ENCODE measurements around the gene S1PR2.

DNA sequence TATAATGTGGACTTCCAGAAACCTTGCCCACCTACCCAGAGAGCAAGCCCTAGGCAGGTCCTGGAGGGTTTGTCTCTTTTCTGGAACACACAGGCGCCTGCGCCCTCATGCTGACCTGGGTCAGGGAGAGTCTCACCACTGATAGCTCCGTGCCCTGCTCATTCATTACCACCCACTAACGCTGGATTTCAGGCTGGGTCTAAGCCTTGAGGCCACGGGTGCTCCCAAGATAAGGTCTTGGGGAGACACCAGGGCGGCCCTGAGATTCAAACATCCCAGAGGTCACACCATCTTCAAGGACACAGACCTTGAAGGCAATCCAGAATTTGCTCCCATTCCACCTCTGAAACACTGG is 5.1 kb downstream of the S1PR2 start:
- TF ChIP-seq POU6F1 (CRISPR knock-in tag; IDR thresholded peaks at IDR 0.05; ENCODE audit: borderline replicate concordance, low read depth) (no peak), ESRRG (CRISPR knock-in tag; IDR thresholded peaks at IDR 0.05) (no peak), CSDC2 (CRISPR knock-in tag; IDR thresholded peaks at IDR 0.05) (no peak), RARB (CRISPR knock-in tag; IDR thresholded peaks at IDR 0.05) (no peak), ZFP30 (CRISPR knock-in tag; IDR thresholded peaks at IDR 0.05) (no peak), TCF4 (CRISPR knock-in tag; IDR thresholded peaks at IDR 0.05; ENCODE audit: borderline replicate concordance) (no peak), TSHZ2 (CRISPR knock-in tag; IDR thresholded peaks at IDR 0.05) (no peak), ZC3H10 (CRISPR knock-in tag; IDR thresholded peaks at IDR 0.05) (no peak), ARNTL (CRISPR knock-in tag; IDR thresholded peaks at IDR 0.05; ENCODE audit: borderline replicate concordance, low read depth) (no peak)
- TF ChIP-seq, protein P1, sequence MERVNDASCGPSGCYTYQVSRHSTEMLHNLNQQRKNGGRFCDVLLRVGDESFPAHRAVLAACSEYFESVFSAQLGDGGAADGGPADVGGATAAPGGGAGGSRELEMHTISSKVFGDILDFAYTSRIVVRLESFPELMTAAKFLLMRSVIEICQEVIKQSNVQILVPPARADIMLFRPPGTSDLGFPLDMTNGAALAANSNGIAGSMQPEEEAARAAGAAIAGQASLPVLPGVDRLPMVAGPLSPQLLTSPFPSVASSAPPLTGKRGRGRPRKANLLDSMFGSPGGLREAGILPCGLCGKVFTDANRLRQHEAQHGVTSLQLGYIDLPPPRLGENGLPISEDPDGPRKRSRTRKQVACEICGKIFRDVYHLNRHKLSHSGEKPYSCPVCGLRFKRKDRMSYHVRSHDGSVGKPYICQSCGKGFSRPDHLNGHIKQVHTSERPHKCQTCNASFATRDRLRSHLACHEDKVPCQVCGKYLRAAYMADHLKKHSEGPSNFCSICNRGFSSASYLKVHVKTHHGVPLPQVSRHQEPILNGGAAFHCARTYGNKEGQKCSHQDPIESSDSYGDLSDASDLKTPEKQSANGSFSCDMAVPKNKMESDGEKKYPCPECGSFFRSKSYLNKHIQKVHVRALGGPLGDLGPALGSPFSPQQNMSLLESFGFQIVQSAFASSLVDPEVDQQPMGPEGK (CRISPR knock-in tag; IDR thresholded peaks at IDR 0.05; ENCODE audit: borderline replicate concordance), result no peak

Measured in SK-N-SH treated with all-trans-retinoic acid at 6 μM for 48 hours (cell line).